ENCODE data around the gene BCL11A.

BCL11A gene

GRCh38 chr2:60480089-60480773, 73.2 kb downstream of the BCL11A start:
- no peak for DNase-seq

GRCh38 chr2:60479226-60480088, 74.0 kb downstream of the BCL11A start:
- DNase-seq = no peak

- DNase-seq = no peak
These were observed 74.8 kb downstream of the BCL11A start for GRCh38 chr2:60478660-60479059.

GRCh38 chr2:60476206-60476954, 77.1 kb downstream of the BCL11A start:
- no peak for DNase-seq

GRCh38 chr2:60475123-60475830, 78.2 kb downstream of the BCL11A start:
- DNase-seq = no peak

GRCh38 chr2:60474301-60474700, 79.2 kb downstream of the BCL11A start:
- no peak for DNase-seq

GRCh38 chr2:60473546-60473945, 79.9 kb downstream of the BCL11A start:
- no peak for DNase-seq

GRCh38 chr2:60472663-60473289, 80.7 kb downstream of the BCL11A start:
- no peak for DNase-seq

- no peak for DNase-seq
These were observed 81.4 kb downstream of the BCL11A start for GRCh38 chr2:60472041-60472440.

- no peak for DNase-seq
These were observed 83.1 kb downstream of the BCL11A start for GRCh38 chr2:60470340-60470739.

GRCh38 chr2:60469536-60470317, 83.7 kb downstream of the BCL11A start:
- DNase-seq = no peak

- DNase-seq = no peak
These were observed 84.9 kb downstream of the BCL11A start for GRCh38 chr2:60468382-60469085.

GRCh38 chr2:60466161-60466702, 87.2 kb downstream of the BCL11A start:
- no peak for DNase-seq

GRCh38 chr2:60465736-60466135, 87.7 kb downstream of the BCL11A start:
- no peak for DNase-seq

- DNase-seq = no peak
These were observed 90.2 kb downstream of the BCL11A start for GRCh38 chr2:60463249-60463648.

- DNase-seq = no peak
These were observed 91.9 kb downstream of the BCL11A start for GRCh38 chr2:60461421-60462108.

GRCh38 chr2:60460577-60461420, 92.7 kb downstream of the BCL11A start:
- no peak for DNase-seq

GRCh38 chr2:60459851-60460250, 93.6 kb downstream of the BCL11A start:
- DNase-seq = no peak

All from KG1 (cell line).